ENCODE measurements around the gene TENT5D. TPM values are rescaled to one million over a fixed set of nuclear protein-coding genes. Genes with fewer than 3 reads are reported as not detected.
A peak's percentile ranks its signal among the peaks of the same experiment; 100 is the strongest.
"Not testable (repeated sequence)": the region's sequence is repeated elsewhere in the genome, so short reads cannot be mapped to it uniquely, and the experiment has no call there.

TENT5D gene
- not detected in 2 replicates for total RNA-seq (2014; rRNA removed; shearing (Covaris generic))

DNA sequence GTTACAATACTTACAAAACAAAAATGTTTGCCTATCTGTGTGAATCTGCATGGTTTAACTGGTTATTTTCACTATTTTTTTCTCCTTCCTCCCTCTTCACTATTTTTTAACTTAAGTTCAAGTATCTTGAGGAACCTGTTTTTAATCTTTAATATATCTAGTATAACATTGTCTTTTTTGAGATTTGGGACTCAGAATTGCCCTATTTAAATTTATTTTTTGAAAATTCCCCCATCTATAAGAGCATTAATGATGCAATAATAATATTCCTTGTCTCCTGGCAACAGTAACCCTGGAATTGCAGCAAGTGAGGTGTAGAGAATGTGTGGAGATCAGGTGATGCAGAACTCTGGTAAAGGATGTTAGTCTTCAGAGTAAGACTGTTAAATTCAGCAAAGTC lies at the start of gene TENT5D:
Gene TENT5D (plus strand): TSS at position 301 of the 400 bp plus-strand sequence. CDS start 22,093 bp downstream, outside the sequence.
- DNase-seq (ENCODE audit: low read depth): no peak

DNA sequence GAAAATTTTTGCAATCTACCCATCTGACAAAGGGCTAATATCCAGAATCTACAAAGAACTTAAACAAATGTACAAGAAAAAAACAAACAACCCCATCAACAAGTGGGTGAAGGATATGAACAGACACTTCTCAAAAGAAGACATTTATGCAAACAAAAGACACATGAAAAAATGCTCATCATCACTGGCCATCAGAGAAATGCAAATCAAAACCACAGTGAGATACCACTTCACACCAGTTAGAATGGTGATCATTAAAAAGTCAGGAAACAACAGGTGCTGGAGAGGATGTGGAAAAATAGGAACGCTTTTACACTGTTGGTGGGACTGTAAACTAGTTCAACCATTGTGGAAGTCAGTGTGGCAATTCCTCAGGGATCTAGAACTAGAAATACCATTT lies 34.6 kb upstream of the TENT5D start:
- not testable (repeated sequence) for DNase-seq (ENCODE audit: low read depth)

DNA sequence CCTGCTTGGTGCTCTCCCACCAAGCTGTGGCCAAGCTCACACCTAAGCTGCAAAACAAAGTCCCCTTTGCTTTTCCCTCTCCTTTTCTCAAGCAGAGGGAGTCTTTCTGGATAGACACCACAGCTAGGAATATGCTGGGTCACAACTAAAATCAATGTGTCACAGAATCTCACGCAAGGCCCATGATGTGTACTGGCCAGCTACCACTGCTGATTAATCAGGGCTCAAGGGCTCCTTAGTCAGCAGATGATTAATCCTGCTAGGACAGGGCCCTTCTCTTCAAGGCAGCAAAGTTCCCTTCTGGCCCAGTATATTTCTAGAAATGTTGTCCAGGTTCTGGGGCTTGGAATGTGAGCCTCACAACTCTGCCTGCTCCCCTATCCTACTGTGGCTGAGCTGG lies 32.0 kb upstream of the TENT5D start:
- DNase-seq (ENCODE audit: low read depth): peak; percentile 28

DNA sequence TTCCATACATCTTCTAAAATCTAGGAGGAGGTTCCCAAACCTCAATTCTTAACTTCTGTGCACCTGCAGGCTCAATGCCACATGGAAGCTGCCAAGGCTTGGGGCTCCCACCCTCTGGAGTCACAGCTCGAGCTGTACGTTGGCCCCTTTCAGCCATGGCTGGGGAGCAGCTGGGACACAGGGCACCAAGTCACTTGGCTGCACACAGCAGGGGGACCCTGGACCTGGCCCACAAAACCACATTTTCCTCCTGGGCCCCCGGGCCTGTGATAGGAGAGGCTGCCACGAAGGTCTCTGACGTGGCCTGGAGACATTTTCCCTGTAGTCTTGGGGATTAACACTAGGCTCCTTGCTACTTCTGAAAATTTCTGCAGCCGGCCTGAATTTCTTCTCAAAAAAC lies 8.2 kb upstream of the TENT5D start:
- no peak for DNase-seq (ENCODE audit: low read depth)

DNA sequence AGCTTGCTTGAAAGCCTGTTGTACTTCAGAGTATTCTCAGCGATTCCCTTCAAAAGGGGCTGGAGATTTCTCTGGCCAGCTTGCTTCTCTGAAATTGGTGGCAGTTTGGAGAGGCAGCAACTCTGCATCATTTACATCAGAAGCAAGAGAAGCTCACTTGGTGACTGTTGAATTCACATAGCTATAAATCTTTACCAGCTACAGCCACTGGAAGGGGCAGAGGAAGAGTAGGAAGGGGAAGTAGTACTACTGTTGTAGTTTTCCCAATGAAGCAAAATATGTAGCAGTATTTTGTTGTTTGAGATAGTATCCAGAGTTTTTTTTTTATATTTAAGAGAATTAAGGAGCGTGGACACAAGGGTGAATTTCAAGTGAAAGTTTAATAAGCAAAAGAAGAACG lies 2.8 kb downstream of the TENT5D start:
- DNase-seq (ENCODE audit: low read depth): no peak

DNA sequence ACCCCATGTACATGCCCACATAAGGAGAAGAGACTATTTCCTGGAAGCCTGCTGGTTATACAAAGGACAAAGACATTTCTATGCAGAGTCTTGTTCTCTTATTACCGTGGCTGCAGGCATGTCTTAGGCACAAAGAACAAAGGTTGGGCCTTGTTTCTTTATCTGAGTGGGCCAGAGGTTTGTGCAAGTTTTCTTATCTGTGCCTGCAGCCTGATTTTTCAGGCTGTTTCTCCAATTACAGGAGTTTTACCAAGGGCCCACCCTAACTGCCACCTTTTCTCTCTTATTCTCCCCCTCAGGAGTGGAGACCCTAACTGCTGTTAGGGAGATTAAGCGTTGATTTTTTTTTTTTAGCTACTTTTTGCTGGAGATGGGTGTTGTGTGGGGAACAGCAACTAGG lies 3.5 kb downstream of the TENT5D start:
- peak; percentile 22 for DNase-seq (ENCODE audit: low read depth)

DNA sequence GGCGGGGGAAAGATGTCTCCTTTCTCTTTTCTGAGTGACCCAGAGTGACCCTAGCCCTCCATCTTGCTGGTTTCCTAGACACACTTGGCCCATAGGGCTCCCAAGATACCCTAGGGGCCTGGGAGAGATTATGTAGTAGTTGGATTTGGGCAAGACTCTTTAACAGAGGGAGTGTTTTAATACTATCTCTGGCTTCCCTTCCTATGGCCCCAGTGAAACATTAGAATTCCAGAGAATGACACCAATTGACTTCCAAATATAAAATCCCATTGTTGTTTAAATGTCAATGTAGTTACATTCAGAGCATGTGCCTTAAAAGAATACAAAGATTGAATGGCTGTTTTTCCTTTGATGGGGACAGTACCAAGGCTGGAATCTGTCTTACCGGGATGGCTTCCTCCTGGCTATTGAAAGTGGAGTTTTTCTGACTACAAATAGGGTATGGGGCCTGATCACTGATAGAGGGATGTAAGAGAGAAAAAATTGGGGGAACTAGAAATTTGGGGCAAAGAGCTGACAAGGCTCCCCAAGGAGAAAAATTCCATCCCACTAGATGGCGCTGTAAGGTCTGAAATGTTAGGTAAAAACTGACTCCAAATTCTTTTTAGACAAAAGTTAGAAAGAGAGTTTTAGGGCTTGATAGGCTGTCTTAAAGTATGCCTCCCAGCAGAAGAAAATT lies 10.7 kb downstream of the TENT5D start:
- DNase-seq (ENCODE audit: low read depth): no peak

DNA sequence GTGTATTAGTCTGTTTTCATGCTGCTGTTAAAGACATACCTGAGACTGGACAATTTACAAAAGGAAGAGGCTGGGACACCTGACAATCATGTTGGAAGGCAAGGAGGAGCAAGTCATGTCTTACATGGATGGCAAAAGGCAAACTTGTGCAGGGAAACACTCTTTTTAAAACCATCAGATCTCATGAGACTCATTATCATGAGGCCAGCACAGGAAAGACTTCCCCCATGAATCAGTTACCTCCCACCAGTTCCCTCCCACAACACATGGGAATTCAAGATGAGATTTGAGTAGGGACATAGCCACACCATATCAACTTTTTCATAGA lies 11.2 kb downstream of the TENT5D start:
- DNase-seq (ENCODE audit: low read depth): no peak

DNA sequence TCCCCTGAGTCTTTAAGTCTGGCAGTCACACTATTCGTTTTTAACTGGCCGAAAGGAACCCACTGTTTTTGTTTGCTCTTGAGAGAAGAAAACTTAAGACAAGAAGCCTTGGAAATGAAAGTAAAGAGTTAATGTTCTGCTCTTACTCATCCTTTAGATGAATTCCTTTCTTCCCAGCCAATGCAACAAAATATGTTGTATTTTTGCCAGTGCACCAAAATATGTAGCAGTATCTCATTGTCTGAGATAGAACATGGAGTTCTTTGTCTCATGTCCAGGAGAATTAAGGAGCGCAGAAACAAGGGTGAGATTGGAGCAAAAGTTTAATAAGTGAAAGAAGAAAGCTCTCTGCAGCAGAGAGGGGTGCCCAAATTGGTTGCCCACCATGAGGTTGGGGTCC lies 12.2 kb downstream of the TENT5D start:
- DNase-seq (ENCODE audit: low read depth): peak; percentile 5

DNA sequence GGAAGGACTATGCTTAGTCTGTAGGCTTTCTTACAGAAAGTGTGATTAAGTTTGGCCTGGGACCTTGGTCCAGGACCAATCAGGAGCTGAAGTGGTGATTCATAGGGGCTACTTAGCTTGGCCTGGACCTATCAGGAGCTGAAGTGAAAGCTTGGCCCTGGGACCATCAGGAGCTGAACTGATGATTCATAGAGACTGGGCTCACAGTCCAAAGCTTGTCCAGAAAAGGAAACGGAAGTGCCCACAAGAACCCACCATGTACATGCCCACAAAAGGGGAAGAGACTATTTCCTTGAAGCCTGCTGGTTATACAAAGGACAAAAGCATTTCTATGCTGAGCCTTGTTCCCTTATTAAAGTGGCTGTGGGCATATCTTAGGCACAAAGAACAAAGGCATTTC lies 12.6 kb downstream of the TENT5D start:
- DNase-seq (ENCODE audit: low read depth): peak; percentile 58

DNA sequence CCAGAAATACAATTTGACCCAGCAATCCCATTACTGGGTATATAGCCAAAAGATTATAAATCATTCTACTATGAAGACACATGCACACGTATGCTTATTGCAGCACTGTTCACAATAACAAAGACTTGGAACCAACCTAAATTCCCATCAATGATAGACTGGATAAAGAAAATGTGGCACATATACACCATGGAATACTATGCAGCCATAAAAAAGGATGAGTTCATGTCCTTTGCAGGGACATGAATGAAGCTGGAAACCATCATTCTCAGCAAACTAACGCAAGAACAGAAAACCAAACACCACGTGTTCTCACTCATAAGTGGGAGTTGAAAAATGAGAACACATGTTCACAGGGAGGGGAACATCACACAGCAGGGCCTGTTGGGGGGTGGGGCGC lies 47.9 kb downstream of the TENT5D start:
- not testable (repeated sequence) for DNase-seq (ENCODE audit: low read depth)

DNA sequence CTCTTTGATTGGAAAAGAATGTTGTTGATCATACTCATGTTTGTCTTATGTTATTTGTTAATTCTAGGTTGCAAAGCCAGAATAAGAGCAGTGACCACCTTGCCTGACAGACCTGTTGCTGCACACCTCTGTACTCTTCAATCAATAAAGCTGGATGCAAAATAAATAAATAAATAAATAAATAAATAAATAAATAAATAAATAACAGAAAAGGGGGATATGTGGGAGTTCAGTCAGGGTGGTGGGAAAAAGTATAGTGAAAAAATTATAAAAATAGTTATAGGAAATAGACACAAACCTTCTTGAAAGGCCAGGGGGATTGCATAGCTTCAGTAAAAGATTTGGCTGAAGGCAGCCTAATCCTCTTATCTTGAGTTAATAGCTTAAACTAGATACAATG lies 51.3 kb downstream of the TENT5D start:
- no peak for DNase-seq (ENCODE audit: low read depth)

DNA sequence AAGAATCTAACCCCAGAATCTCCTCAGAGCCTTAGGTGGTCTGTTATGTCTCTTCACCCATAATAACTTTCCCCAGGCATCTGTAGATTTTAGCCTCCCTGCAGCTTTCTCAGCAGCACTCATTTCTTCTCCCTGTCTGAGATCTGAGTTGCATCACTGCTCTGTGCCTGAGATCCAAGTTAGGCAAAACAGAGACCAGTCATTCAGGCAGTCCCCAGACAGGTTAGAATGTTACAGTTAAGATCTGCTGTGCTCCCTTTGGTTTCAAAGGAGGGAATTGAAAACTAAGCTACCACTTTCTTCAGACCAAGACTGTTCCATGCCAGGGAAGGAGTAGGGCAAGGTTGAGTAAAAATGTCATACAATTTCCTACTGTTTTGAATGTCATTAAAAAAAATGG lies 65.3 kb downstream of the TENT5D start:
- DNase-seq (ENCODE audit: low read depth): no peak

DNA sequence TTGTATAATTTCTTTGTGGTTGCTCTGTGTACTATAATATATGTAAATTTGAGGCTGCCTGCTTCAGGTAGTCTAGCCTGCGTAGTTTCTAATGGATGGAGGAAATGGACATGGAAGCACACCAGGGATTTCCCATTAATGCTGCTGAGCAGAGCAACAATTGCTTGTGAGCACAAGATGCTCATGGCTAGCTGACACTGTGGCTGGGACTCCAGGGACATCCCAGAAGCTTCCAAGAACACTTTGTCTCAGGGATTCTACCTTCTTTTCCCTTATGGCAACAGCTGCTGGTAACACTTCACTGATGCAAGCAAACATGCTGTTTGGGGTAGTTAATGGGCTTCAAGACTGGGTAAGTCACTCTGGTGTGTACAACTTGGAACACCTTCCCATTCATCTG lies 66.1 kb downstream of the TENT5D start:
- DNase-seq (ENCODE audit: low read depth): no peak

DNA sequence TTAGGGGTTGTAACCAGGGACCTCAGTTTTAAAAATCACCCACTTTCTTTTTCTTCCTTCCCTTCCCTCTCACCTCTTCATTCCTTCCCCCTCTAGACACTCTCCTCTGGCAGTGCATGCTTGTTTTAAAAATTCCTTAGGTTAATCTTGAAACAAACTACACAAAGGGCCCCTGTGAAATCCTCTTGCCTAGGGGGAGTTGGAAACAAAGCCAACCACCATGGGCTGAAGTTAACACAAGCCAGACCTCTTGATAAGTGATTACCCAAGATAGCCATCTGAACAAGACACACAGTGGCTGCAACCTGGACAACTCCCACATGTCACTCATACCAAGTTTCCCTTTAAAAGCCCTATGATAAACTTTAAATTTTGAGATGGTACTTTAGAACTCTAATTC lies 68.9 kb downstream of the TENT5D start:
- no peak for DNase-seq (ENCODE audit: low read depth)
